Neural progenitor cell (in vitro differentiated cells): ENCODE results near the gene NDUFB10. TPM values are rescaled to one million over a fixed set of nuclear protein-coding genes. Genes with fewer than 3 reads are reported as not detected.

Source experiments
- DNase-seq: peaks from one replicate; pipeline ENCODE4 v3.0.0-alpha.2; 2016; ENCODE audit warnings: low spot score
- H2AFZ ChIP-seq: fragments of 200-600 bp; sonication (generic); replicated peaks from 2 replicates; pipeline ENCODE4 v1.6.1; 2016; ENCODE audit warnings: antibody characterized with exemption
- H3F3A ChIP-seq: fragments of 200-600 bp; sonication (generic); 2 replicates; pipeline ENCODE4 v1.6.1; 2016; ENCODE audit warnings: antibody characterized with exemption, low read depth
- H3K27ac ChIP-seq: fragments of 200-600 bp; sonication (generic); 2 replicates; pipeline ENCODE4 v1.5.1; 2016; ENCODE audit warnings: mild to moderate bottlenecking
- H3K27me3 ChIP-seq: fragments of 200-600 bp; sonication (generic); 2 replicates; pipeline ENCODE4 v1.6.1; 2016; ENCODE audit warnings: mild to moderate bottlenecking, moderate library complexity
- H3K36me3 ChIP-seq: fragments of 200-600 bp; sonication (generic); 2 replicates; pipeline ENCODE4 v1.5.1; 2016
- H3K4me1 ChIP-seq: fragments of 200-600 bp; sonication (generic); 2 replicates; pipeline ENCODE4 v1.6.1; 2016; ENCODE audit warnings: mixed run types
- H3K4me2 ChIP-seq: fragments of 200-600 bp; sonication (generic); 2 replicates; pipeline ENCODE4 v1.6.1; 2016
- H3K4me3 ChIP-seq: fragments of 200-600 bp; sonication (generic); 2 replicates; pipeline ENCODE4 v1.5.1; 2016
- H3K79me2 ChIP-seq: fragments of 200-600 bp; sonication (generic); 2 replicates; pipeline ENCODE4 v1.6.1; 2016; ENCODE audit warnings: low read depth
- H3K9ac ChIP-seq: fragments of 200-600 bp; sonication (generic); 2 replicates; pipeline ENCODE4 v1.6.1; 2016
- H3K9me3 ChIP-seq: fragments of 200-600 bp; sonication (generic); 2 replicates; pipeline ENCODE4 v1.5.1; 2016; ENCODE audit warnings: low read depth
- H4K20me1 ChIP-seq: fragments of 200-600 bp; sonication (generic); 2 replicates; pipeline ENCODE4 v1.6.1; 2016; ENCODE audit warnings: low read depth
- H3K27ac Mint-ChIP-seq: 3 replicates; pipeline ENCODE4 v1.8.0; 2021; ENCODE audit warnings: mixed read lengths
- H3K27me3 Mint-ChIP-seq: 2 replicates; pipeline ENCODE4 v1.8.0; 2022; ENCODE audit warnings: low read depth, mild to moderate bottlenecking, inconsistent platforms, moderate library complexity, mixed read lengths; ENCODE audit not compliant: insufficient read depth
- H3K36me3 Mint-ChIP-seq: 3 replicates; pipeline ENCODE4 v1.8.0; 2021; ENCODE audit warnings: mixed read lengths
- H3K4me1 Mint-ChIP-seq: 3 replicates; pipeline ENCODE4 v1.8.0; 2021; ENCODE audit warnings: mixed read lengths
- H3K4me3 Mint-ChIP-seq: 3 replicates; pipeline ENCODE4 v1.8.0; 2021; ENCODE audit warnings: mild to moderate bottlenecking, moderate library complexity, mixed read lengths
- H3K9me3 Mint-ChIP-seq: 3 replicates; pipeline ENCODE4 v1.8.0; 2020; ENCODE audit warnings: mixed read lengths
- EZH2 ChIP-seq: fragments of 200-600 bp; sonication (generic); IDR thresholded peaks from 2 replicates; pipeline ENCODE4 v1.6.1; 2017; ENCODE audit warnings: antibody characterized with exemption, mild to moderate bottlenecking, moderate library complexity
- EZH2phosphoT487 ChIP-seq: fragments of 200-600 bp; sonication (generic); IDR thresholded peaks from 2 replicates; pipeline ENCODE4 v1.6.1; 2017; ENCODE audit warnings: antibody characterized with exemption
- total RNA-seq: library from RNA; depleted of rRNA; stranded (reverse); fragments of >200 nt; gene quantifications from 2 replicates; pipeline ENCODE4 v1.2.3, GENCODE V29; 2015; ENCODE audit warnings: low replicate concordance
- TF ChIP-seq, protein P1 (sequence below): fragments of 200-600 bp; sonication (generic); IDR thresholded peaks from 2 replicates; pipeline ENCODE4 v1.5.1; 2017; ENCODE audit warnings: antibody characterized with exemption, mild to moderate bottlenecking

The NDUFB10 gene
- total RNA-seq, 1 donor from 2014 or later: 155 TPM

DNA sequence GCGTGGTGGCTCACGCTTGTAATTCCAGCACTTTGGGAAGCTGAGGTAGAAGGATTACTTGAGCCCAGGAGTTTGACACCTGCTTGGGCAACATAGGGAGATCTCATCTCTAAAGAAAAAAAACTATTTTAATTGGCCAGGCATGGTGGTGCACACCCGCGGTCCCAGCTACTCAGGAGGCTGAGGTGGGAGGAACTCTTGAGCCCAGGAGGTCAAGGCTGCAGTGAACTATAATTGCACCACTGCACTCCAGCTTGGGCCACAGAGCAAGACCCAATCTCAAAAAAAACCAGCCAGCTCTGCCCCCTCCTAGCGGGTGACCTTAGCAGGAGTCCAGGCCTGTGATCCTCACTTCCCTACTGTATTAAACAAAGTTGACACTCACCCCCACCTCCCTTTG is 35.2 kb upstream of the NDUFB10 start:
- TF ChIP-seq, protein P1, sequence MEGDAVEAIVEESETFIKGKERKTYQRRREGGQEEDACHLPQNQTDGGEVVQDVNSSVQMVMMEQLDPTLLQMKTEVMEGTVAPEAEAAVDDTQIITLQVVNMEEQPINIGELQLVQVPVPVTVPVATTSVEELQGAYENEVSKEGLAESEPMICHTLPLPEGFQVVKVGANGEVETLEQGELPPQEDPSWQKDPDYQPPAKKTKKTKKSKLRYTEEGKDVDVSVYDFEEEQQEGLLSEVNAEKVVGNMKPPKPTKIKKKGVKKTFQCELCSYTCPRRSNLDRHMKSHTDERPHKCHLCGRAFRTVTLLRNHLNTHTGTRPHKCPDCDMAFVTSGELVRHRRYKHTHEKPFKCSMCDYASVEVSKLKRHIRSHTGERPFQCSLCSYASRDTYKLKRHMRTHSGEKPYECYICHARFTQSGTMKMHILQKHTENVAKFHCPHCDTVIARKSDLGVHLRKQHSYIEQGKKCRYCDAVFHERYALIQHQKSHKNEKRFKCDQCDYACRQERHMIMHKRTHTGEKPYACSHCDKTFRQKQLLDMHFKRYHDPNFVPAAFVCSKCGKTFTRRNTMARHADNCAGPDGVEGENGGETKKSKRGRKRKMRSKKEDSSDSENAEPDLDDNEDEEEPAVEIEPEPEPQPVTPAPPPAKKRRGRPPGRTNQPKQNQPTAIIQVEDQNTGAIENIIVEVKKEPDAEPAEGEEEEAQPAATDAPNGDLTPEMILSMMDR: no peak
- no peak for TF ChIP-seq EZH2phosphoT487
- TF ChIP-seq EZH2: no peak
- Histone ChIP-seq H3K27me3 (peaks cover 67% of the 10 kb centered on the region), H3K4me2 (peak overlapping the region; percentile 25), H3K9ac (no peak overlapping the region), H3K27ac (no peak overlapping the region), H3K9me3 (no peaks in the 10 kb centered on the region), H3K4me1 (peaks cover 11% of the 10 kb centered on the region), H2AFZ (no peak overlapping the region), H3K36me3 (no peaks in the 10 kb centered on the region), H3K79me2 (no peaks in the 10 kb centered on the region), H3K4me3 (no peak overlapping the region), H3F3A (peaks cover 14% of the 10 kb centered on the region), H4K20me1 (peaks cover 7% of the 10 kb centered on the region)
- Mint-ChIP-seq H3K9me3 (no peaks in the 10 kb centered on the region), H3K4me1 (peaks cover 12% of the 10 kb centered on the region), H3K27ac (no peak overlapping the region), H3K36me3 (no peaks in the 10 kb centered on the region), H3K4me3 (no peak overlapping the region), H3K27me3 (peaks cover 33% of the 10 kb centered on the region)
- DNase-seq: peak; percentile 1

DNA sequence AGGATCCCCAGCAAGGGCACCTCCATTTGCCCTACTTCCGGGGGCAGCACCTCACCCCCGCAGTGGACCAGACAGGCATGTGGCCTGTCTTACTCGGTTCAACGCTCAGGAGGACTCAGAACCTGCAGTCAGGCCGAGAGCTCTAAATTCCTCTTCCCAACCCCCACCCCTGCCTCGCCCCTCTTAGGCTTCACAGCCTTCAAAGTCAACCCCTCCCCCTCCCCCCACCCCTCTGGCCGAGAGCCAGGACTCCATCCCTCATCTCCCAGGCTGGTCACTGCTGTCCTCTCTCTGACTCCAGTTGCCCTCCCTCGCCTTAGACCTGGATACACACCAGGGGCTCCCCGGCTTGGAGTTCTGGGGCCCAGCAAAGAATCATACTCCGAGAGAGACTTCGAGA is 33.1 kb upstream of the NDUFB10 start:
- H3K4me3 Mint-ChIP-seq: no peak overlapping the region
- no peak for DNase-seq
- peaks cover 67% of the 10 kb centered on the region for H3K27me3 ChIP-seq
- peaks cover 21% of the 10 kb centered on the region for H3K27me3 Mint-ChIP-seq
- H3K9ac ChIP-seq: no peak overlapping the region
- no peaks in the 10 kb centered on the region for H3K79me2 ChIP-seq
- no peaks in the 10 kb centered on the region for H3K36me3 Mint-ChIP-seq
- no peak overlapping the region for H2AFZ ChIP-seq
- H3K27ac ChIP-seq: no peak overlapping the region
- H3K4me2 ChIP-seq: no peak overlapping the region
- no peak overlapping the region for H3K4me3 ChIP-seq
- H3K36me3 ChIP-seq: no peaks in the 10 kb centered on the region
- H4K20me1 ChIP-seq: no peaks in the 10 kb centered on the region
- no peak overlapping the region for H3K27ac Mint-ChIP-seq
- TF ChIP-seq EZH2phosphoT487 (no peak), EZH2 (no peak)
- TF ChIP-seq, protein P1: no peak
- H3K9me3 Mint-ChIP-seq: no peaks in the 10 kb centered on the region
- no peaks in the 10 kb centered on the region for H3K4me1 ChIP-seq
- H3F3A ChIP-seq: peaks cover 7% of the 10 kb centered on the region
- H3K9me3 ChIP-seq: no peaks in the 10 kb centered on the region
- H3K4me1 Mint-ChIP-seq: peaks cover 4% of the 10 kb centered on the region

DNA sequence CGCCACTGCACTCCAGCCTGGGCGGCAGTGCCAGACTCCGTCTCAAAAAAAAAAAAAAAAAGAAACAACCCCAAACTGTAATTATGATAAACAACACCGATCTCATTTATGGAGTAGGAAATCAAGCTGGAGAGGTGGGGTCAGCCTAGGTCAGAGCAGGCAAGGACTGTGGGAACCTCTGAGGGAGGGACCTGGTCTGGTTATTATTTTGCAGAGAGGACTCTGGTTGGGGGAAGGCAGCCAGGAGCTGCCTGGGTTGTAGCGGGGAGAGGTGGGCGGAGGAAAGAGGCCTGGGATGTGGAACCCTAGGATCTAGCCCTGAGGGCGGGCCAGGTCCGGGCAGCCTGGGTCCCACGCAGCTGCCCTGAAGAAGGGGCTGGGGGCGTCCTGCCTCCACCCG is 30.2 kb upstream of the NDUFB10 start:
- TF ChIP-seq, protein P1: no peak
- no peak for TF ChIP-seq EZH2
- TF ChIP-seq EZH2phosphoT487: no peak
- H3F3A ChIP-seq: peaks cover 4% of the 10 kb centered on the region
- no peaks in the 10 kb centered on the region for H3K4me1 ChIP-seq
- Mint-ChIP-seq H3K27ac (no peak overlapping the region), H3K36me3 (no peaks in the 10 kb centered on the region), H3K4me1 (peaks cover 2% of the 10 kb centered on the region), H3K9me3 (no peaks in the 10 kb centered on the region), H3K27me3 (peaks cover 11% of the 10 kb centered on the region), H3K4me3 (peak overlapping the region; percentile 77)
- H3K79me2 ChIP-seq: no peaks in the 10 kb centered on the region
- H3K4me2 ChIP-seq: peak overlapping the region; percentile 80
- H3K27me3 ChIP-seq: peaks cover 43% of the 10 kb centered on the region
- H4K20me1 ChIP-seq: no peaks in the 10 kb centered on the region
- H3K9me3 ChIP-seq: no peaks in the 10 kb centered on the region
- no peak overlapping the region for H3K9ac ChIP-seq
- no peaks in the 10 kb centered on the region for H3K36me3 ChIP-seq
- H3K4me3 ChIP-seq: peak overlapping the region; percentile 54
- H3K27ac ChIP-seq: no peak overlapping the region
- no peak for DNase-seq
- H2AFZ ChIP-seq: peak overlapping the region; percentile 87
